NCI-H446 (cell line): ENCODE data around the gene PPIF.
A peak's percentile ranks its signal among the peaks of the same experiment; 100 is the strongest.

Source experiments
- DNase-seq, 2 experiments: peaks; one replicate each; lab custom pipeline; 2025; lab: John Stamatoyannopoulos, UW

The PPIF gene

GRCh38 chr10:79313911-79314439 is 33.3 kb upstream of the PPIF start:
- peak; percentile 27 to 74 for DNase-seq

- DNase-seq = peak in 1 of 2 experiments; percentile 9
Observed at GRCh38 chr10:79314761-79315601, 32.3 kb upstream of the PPIF start.

- no peak for DNase-seq
Observed at GRCh38 chr10:79315602-79315920, 31.7 kb upstream of the PPIF start.

DNA sequence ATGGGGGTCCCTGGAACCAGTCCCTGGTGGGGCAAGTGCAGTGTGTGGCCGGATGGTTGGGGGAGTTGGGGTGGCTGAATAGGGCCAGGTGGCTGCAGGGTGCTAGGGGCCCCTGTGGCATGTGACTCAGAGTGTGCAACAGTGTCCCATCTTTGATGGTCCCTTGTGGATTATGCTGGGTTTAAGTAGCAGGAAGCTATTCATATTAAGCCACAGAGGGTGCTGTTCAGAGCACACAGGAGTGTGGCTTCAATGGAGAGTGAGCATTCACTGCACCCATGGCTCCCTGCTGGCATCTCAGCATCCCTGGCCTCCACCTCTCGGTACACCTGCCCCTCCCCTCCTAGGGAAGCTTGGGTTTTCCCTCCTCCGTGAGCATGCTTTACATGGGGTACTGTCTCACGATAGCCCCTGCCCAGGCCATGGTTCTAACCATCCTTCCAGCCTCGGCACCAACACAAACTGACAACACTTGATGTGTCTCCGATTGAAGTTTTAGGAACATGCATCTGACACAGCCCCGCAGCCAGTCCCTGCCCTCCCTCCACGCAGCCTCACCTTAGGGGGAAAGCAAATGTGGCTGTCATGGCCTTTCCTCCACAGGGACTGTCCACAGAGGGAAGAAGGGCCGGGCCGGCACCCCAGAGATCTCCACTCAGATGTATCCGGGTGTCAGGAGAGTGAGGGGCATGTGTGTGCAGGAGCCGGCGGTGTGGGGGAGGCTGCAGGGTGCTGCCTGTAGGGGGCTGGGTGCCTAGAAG is 30.4 kb upstream of the PPIF start:
- no peak for DNase-seq

DNA sequence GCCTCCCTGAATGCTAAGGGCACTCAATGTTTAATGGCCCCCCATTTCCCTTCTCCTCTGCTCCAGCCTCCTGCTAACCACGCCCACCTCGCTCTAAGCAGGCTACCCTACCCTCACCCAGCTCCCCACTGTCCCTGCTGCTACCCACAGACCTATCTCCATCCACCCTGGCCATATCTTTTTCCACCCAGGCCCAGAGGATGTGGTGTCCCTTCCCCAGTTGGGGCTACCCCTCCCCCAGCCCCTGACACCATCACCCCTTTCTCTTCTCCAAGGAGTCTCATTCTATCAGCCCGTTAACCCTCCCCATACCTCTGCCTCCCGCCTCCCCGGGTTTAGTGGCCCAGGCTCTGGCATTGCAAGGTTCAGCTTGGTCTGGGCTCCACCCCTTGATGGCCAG is 28.9 kb upstream of the PPIF start:
- DNase-seq = no peak

GRCh38 chr10:79319115-79319771 is 28.0 kb upstream of the PPIF start:
- DNase-seq = peak in 1 of 2 experiments; percentile 28

DNA sequence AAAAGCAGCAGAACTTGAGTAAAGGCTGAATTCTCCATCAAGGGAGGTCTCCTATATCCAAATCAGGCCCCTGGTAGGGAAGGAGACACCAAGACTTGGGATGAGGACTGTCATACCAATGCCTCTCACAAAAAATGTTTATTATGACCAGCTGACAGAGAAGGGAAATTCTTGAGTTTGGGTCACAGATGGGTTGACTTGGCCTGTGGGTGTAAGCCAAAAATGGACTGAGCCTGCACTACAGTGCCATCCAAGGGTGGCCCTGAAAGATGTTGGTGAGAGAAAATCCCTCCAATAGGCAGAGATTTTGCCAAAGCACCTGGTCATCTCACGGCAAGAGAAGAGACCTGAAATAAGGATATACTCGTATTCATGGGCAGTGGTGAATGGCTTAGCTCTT is 27.0 kb upstream of the PPIF start:
- no peak for DNase-seq

GRCh38 chr10:79320820-79321493 is 26.3 kb upstream of the PPIF start:
- DNase-seq = no peak

DNA sequence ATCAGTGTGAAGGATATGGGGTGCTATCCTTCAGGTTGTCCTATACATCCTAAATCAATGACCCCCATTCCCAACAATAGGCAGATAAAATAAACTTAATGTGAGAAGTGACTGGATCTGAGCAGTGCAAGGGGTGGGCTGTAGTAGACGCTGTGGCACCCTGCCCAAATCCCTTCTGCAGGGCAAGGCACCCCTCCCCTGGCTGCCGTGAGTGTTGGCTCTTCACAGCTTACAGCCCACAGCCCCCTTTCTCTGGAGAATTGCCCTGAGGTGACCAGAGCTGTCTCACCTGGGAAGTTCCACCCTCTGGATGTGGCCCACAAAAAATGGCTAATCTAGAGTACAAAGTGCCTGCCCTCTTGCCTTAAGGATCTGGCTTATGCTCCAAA is 25.8 kb upstream of the PPIF start:
- no peak for DNase-seq

DNA sequence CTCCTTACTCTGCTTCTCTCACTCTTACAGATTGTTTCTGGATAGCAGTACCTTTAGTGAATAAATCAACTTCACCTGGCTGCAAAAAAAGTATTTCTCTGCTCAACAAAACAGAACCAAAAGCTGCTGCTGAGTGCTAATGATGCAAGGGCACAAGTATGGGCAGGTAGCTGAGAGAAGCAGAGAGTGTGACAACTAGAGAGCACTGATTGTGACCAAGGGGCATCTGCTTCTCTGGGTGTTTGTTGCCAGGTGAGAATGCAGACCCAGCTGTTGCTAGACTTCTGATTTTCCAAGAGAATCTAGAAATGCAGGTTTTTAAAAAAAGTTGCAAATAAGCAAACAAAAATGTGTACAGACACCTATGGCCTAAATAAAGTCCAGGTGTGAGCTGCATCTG is 25.3 kb upstream of the PPIF start:
- DNase-seq = no peak

DNA sequence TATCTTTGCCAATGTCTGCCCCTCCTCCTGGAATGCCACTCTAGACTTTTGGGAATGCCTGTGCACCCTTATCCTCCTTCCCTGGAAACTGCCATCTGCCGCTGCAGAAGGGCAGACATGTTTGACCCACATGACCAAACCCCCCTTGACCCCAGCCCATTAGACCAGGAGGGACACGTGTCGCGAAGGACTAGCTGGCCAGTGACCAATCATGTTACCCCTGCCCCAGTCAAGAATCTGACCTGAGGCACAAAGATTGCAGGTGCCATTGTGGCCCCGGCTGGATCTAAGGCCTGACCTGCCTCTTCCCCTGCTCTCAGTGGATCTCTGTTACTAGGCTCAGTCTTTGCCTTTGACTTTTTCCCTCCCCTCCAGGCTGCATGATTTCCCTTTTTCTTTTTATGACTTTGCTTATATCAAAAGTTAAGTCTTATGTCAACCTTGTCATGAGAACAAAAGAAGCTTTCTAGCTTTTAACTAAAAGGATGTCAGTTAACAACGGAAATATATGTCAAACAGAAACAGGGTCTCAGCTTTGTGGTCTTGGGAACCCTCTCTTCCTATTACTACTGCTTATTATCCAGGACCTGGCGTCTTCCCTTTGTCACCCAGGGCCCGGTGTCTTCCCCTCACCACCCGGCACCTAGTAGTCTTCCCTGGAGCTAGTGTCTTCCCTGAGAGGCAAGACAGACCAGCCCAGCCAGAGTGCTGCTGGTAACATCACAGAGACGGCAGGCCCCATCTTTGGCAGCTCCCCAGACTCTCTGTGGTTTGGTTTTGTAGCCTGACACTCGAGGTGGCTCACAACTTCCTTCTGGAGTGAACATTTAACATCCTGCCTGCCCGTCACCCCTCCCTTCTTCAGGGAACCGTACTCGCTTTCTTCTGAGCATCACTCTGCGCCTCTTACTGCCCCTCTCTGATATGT is 24.4 kb upstream of the PPIF start:
- no peak for DNase-seq

DNA sequence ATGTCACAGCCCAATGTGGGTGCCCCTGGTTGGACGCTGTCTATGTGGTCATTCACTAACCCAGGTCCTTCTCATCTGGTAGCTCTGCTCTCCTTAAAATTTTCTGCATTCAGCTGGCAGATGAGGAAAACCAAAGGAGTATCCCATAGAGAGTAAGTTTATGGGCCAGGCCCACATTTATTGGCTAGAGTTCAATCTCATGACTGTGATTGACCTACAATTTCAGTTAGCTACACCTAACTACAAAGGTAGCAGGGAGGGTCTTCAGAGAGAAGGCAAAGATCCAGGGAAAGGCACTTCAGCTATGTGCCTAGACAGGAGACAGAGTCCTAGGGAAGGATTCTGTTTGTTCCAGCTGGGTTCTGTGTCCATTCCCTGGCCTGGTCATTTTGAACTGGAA is 23.7 kb upstream of the PPIF start:
- no peak for DNase-seq

GRCh38 chr10:79324032-79324695 is 23.1 kb upstream of the PPIF start:
- DNase-seq = no peak

DNA sequence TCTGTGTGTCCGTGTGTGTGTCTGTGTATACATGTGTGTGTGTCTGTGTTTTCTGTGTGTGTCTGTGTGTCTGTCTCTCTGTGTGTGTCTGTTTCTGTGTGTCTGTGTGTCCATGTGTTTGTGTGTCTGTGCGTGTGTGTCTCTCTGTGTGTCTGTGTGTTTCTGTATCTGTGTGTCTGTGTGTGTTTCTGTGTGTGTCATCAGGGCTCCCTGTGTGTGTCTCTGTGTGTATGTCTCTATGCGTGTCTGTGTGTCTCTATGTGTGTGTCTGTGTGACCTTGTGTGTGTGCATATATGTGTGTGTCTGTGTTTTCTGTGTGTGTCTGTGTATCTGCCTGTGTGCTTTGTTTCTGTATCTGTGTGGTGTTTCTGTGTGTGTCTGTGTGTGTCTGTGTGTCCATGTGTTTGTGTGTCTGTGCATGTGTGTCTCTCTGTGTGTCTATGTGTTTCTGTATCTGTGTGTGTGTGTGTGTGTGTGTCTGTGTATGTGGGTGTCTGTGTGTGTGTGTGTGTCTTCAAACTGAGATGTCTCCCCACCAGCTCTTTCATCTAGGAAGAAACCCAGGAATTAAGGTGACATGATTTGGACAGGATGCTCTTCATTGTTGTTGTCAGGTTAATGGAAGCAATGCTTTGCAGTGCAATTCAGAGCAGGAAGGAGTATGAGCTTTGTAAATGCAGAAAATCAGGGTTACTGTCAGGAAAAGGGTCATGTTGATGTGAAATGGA is 20.7 kb upstream of the PPIF start:
- no peak for DNase-seq

DNA sequence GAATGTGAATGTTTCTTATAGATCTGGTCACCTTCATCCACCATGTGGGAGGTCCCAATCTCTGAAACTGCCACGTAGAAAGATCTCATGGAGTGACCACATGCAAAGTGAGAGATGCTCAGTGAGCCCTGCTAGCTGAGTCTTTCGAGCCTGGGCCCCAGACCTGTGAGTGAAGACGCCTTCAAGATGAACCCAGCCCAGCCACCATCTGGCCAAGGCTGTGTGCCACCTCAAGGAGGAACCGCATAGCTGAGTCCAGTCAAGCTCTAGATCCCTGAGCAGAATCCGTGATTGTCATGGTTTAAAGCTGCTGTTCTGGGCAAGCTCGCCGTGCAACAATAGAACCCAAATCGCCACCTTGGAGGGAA is 20.2 kb upstream of the PPIF start:
- no peak for DNase-seq

DNA sequence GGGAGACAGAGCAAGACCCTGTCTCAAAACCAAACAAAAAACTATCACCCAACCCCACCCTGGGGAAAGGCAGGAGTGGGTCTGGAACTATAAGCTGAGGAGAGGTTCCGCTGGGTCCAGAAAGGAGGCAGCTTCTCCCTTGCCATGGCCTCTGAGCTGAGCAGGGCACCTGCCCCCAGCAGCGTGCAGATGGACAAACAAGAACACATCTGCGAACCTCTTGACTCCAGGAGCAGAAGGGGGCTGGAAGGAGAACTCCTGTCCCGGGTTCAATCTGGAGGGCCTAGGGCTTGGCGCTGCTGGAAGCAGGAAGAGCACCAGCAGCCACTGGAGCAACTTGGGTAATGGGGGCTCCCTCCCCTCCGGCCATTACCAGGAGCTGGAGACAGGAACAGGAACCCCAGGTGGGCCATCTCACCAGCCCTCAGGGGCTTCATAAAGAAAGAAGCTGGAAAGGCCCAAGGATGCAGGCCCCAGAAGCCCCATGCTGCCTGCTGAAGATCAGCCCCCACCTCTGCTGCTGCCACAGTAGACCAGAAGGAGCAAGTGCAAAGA is 19.0 kb upstream of the PPIF start:
- DNase-seq = no peak

DNA sequence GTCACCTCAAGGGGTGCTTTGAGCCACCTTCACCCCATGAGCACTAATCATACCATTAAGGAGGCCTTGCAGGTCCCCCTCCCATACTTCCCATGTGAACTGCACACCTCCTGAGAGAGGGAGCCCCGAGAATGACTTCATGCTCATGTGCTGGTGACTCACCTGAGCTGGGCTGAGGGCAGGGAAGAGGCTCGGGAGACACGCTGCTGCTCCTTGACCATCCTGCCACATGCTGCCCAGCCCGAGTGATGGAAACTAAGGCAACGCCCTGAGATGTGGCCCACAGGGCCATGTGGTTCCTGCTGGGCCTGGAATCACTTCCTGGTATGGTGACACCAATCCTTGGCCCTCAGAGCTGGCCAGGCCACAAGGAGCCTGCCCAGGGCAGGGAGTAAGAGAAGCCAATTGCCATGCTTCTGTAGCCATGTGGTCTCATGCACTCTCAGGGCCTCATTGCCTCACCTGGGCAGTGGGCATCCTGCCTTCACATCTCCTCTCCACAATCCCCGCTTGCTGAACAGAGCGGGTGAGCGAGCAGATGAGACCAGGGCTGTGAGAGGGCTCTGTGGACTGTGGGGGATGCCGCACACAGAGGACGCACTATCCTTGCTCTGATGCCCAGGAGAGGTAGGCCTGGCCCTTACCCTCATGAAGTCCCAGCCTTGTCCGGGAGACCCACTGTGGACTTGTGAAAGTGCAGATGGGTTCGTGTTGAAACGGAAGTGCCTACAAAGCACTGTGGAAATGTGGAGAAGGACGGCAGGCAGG is 18.3 kb upstream of the PPIF start:
- DNase-seq = no peak

DNA sequence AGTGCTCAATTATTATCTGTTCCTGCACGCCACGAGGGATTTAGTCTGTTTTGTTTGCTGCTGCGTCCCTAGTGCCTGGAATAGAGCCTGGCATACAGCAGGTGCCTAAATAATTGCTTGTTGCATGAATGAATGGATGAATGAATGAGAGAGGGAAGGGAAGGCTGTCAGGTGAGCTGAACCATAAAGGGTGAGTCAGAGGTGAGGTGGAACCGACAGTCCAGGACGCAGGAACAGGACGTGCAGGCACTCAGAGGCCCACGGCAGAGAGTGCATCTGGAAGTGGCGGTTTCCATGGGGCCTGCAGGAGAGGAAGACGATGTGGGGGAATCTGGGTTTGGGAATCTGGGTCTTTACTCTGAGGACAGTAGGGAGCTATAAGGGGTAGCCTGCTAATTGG is 17.7 kb upstream of the PPIF start:
- DNase-seq = no peak

DNA sequence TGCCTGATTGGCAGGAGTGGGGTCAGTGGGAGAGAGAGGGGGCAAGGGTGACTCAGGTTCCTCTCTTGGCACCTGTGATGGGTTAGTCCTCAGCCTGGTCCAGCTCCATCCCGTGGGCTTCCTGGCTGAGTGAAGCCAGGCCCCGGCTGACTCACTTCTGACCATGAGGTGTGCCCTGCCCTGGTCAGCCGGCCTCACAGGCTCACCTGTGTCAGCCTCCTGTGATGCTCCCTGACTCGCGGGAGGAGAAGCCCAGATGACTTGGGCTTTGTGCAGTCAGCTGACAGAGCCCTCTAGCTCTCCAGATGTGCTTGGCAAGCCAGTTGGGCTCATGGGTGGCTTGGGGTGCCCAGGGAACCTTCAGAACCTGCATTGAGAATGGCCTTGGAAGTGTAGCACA is 16.0 kb upstream of the PPIF start:
- DNase-seq = no peak
